Measurements from ENCODE around the gene SNTA1. TPM values are rescaled to one million over a fixed set of nuclear protein-coding genes. Genes with fewer than 3 reads are reported as not detected.

The SNTA1 gene
- total and polyA plus RNA-seq, 2 of the 13 experiments (the other 11 are each of a cell fraction or from before 2014, with no cell fraction given), result 16.4 to 18.3 TPM

GRCh38 chr20:33401184-33401920 lies 42.2 kb downstream of the SNTA1 start, which contains the start of gene CDK5RAP1 (continued):
- TF ChIP-seq ELF1 (CRISPR knock-in tag; IDR thresholded peaks at IDR 0.05) (peak; percentile 92), SRF (IDR thresholded peaks at IDR 0.05; ENCODE audit: low read depth, low read length) (peak; percentile 90), KLF15 (CRISPR knock-in tag; IDR thresholded peaks at IDR 0.05; ENCODE audit: borderline replicate concordance) (0 out of 2 replicates have a peak, but pooled peaks have one; percentile 43), NR2F2 (IDR thresholded peaks at IDR 0.05; ENCODE audit: borderline replicate concordance, low read depth) (peak; percentile 84; the same call in 1 of the 2 replicates), ZNF18 (CRISPR knock-in tag; IDR thresholded peaks at IDR 0.05; ENCODE audit: insufficient replicate concordance) (peak; percentile 94), ARID4A (CRISPR knock-in tag; IDR thresholded peaks at IDR 0.05; ENCODE audit: borderline replicate concordance) (peak; percentile 99), RBAK (CRISPR knock-in tag; IDR thresholded peaks at IDR 0.05) (peak; percentile 86), UBTF (CRISPR knock-in tag; IDR thresholded peaks at IDR 0.05) (peak; percentile 100), ZBED4 (CRISPR knock-in tag; IDR thresholded peaks at IDR 0.05; ENCODE audit: borderline replicate concordance) (peak; percentile 95), CEBPZ (IDR thresholded peaks at IDR 0.05; ENCODE audit: low read length) (no peak), NFYB (CRISPR knock-in tag; IDR thresholded peaks at IDR 0.05) (peak; percentile 62)
